GM13976 (cell line): ENCODE measurements around the gene KCNG2.

Source experiments
- DNase-seq: peaks from one replicate; pipeline ENCODE4 v3.0.0; 2012; ENCODE audit warnings: low spot score
- in situ Hi-C: fragments of 300-500 bp; cut with MboI; formaldehyde crosslinking; loops from one replicate; pipeline ENCODE4 v1.12.0; 2022; ENCODE audit warnings: low sequenced_read_pairs, mixed read lengths, inconsistent platforms; ENCODE audit not compliant: unreplicated experiment
- TF ChIP-seq, protein P1 (sequence below): IDR thresholded peaks from 2 replicates; pipeline ENCODE4 v1.5.1; 2012; ENCODE audit warnings: borderline replicate concordance, mild to moderate bottlenecking; ENCODE audit not compliant: insufficient read depth; ENCODE audit errors: extremely low read depth, missing control alignments, control extremely low read depth

KCNG2 gene

DNA sequence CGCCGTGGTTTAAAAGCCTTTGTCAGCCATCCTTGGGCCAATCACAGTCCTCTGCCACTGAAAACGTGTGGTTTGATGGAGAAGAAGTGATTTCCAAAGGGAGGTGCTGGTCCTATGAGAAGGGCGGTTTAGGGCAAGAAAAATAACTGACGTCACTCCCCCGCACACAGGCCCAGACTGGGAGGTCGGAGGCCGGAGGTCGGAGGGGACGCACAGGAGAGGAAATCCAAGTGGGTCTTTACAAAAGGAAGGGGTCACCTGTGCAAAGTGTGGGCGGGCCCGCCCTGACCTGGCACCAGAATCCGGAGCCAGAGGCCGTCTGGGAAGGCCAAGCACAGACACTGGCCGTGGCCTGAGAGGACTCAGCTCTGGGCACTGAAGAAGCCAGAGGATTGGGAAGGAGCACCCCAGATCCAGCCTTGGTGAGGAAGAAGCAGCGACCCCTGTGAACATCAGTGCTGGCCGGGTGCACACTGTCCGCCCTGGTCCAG lies 18.0 kb upstream of the KCNG2 start:
- in situ Hi-C loops, result no loop called here
- no peak for DNase-seq
- TF ChIP-seq, protein P1, sequence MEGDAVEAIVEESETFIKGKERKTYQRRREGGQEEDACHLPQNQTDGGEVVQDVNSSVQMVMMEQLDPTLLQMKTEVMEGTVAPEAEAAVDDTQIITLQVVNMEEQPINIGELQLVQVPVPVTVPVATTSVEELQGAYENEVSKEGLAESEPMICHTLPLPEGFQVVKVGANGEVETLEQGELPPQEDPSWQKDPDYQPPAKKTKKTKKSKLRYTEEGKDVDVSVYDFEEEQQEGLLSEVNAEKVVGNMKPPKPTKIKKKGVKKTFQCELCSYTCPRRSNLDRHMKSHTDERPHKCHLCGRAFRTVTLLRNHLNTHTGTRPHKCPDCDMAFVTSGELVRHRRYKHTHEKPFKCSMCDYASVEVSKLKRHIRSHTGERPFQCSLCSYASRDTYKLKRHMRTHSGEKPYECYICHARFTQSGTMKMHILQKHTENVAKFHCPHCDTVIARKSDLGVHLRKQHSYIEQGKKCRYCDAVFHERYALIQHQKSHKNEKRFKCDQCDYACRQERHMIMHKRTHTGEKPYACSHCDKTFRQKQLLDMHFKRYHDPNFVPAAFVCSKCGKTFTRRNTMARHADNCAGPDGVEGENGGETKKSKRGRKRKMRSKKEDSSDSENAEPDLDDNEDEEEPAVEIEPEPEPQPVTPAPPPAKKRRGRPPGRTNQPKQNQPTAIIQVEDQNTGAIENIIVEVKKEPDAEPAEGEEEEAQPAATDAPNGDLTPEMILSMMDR, result no peak

DNA sequence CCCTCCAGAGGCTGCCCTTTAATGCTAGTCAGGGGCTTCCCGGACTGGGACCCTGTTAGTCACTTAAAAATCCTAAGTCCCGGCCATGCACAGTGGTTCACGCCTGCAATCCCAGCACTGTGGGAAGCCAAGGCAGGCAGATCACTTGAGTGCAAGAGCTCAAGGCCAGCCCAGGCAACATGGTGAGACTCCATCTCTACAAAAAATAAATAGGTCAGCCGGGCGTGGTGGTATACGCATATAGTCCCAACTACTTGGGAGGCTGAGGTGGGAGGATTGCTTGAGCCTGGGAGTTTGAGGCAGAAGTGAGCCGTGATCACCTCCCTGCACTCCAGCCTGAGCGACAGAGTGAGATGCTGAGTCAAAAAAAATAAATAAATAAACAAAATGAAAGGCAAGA lies 17.2 kb upstream of the KCNG2 start:
- in situ Hi-C loops, result no loop called here
- TF ChIP-seq, protein P1, result no peak
- DNase-seq, result no peak

DNA sequence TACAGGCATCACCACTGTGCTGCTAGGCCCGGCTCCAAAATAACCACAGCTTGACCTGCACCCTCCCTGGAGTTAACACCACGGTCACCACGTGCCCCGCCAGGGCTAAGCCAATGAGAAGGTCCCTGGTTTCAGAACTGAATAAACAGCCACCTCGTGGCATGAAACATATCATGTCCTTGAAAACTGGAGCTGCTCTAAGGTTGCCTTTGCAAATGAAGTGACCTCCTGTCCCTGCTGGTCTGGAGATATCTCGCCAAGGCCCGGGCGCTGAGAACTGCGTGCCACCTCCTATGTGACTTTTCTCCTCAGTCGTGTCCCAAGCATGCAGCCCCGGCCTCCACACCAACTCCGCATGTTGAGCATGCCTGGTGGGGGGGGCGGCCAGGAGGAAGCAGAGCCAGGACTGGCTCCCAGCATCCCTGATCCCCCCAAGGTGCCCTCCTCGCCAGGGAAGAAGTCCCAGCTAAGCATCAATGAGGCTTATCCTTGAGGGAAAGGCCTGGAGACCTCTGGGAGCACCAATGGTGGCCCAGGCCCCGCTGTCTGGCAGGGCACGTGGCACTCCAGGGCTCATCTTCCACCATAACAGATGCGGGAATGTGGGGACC lies 16.3 kb upstream of the KCNG2 start:
- no peak for DNase-seq
- TF ChIP-seq, protein P1, result no peak
- in situ Hi-C loops, result no loop called here

DNA sequence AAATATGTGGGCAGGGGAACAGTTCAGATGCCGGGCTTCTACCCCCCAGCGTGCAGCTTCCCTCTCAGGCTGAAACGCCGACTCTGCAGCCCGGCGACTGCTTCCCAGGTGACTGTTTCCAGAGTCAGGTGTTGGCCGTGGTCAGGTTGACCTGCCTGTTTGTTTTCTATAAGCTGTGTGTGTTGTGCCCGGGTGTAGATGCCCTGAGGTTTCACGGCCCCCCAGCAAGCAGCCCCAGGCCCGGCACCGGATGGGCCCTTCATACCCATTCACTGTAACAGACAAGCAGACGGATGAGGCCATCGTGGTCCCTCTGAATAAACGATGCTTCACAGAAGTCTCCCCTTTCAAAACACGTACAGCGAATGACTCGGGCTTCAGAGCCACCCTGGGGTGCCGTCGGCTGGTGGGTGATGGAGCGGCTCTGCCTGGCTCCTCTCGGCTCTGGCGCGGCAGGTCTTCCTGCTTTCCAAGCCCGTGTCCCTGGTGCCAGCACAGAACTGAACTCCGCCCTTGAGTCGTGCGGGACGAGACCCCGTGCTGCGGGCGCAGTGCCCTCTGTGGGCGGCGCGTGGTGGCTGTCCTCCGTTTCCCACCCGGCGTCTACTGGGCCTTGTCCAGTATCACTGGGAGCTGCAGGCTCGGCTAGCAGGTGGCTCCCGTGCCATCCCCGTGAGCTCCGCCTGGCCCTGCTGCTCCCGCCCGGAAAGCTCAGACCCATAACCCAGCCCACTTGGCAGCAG lies 15.0 kb upstream of the KCNG2 start:
- in situ Hi-C loops, result no loop called here
- DNase-seq, result no peak
- TF ChIP-seq, protein P1, result no peak

DNA sequence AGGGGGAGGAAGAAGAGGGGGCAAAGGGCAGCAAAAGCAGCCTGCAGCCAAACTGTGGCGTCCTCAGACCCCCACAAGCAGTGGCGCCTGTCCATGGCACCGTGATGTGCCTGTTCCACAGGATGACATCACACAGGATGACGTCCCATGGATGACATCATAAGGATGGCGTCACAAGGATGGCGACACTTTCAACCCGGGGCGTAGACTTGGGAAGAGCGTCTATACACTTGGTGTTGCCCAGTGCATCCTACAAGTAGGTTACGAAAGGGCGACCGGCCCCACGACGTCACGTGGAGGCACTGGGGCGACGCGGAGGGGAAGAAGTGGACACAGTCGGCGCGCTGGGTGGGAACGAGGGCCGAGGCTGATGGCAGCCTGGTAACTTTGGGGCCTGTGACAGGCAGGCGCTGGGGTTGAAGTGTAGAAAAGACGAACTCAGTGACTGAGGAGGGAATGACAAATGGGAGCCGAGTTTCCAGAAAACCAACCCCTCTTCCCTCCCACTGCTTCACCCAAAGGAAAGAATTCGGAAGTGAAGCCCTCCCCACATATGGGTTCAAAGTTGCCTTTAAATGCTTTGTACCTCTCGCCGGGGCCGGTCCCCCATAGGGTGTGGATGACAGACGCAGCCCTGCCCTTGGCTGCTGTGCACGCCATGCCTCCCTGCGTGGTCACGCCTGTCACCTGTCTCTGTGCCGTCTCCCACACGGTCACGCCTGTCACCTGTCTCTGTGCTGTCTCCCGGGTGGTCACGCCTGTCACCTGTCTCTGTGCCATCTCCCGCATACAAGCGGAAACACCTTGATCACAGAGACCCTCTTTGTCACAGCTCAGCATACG lies 13.4 kb upstream of the KCNG2 start:
- TF ChIP-seq, protein P1, result no peak
- in situ Hi-C loops, result no loop called here
- no peak for DNase-seq

DNA sequence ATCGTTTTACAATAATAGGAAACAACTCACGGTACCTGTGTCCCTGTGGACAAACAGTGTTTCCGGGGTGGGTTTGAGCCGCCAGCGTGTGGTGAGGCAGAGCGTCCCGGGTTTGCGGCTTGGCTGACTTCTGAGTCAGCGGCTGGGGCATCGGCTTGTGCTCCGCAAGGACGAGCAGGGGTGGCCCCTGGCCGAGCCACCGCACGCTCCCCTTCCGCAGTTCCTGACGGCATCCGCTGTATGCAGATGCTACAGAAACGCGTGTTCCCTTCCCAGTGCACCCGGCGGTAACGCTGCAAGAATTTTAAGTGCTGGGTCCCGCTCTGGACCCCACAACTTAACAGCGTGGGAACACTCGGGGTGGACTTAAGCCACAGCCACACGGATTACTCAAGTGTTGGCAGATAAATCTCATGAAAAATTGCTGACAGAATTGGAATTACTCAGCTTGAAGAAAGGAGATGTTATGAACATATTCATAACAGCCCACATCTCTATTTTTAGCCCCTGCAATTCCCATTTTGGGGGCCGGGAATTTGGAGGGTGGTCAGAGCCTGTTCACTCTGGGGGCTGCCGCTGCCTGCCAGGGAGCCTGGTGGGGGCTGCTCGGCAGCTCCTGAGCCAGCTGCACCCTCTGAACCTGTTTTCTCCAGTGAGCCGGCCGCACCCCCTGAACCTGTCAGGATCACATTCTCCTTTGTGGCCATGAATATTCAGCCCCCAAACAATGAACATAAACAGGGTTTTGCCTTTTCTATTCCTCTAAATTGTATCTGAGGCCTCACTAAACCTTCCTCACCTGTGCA lies 12.6 kb upstream of the KCNG2 start:
- no peak for DNase-seq
- in situ Hi-C loops, result no loop called here
- TF ChIP-seq, protein P1, result no peak
